ENCODE data around the gene SIGLEC1.

Gene SIGLEC1

DNA sequence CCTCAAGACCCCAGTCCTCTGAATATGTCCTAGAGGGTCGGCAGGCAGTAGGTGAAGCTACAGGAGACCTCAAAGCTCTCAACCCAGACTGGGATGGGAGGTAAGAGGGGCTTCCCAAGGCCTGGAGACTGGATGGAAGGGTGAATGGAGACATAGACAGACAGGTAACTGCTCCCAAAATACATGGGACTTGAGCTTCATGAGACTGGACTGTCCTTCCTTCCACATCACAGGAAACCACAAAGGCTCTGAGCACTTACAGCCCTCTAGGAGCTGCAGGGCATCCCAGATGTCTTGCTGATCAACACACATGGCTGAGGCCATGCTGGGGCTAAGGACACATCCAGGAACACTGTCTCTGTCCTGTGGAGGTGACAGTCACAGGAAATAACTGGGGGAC, 31.6 kb upstream of the SIGLEC1 start:
- no peak for DNase-seq

DNA sequence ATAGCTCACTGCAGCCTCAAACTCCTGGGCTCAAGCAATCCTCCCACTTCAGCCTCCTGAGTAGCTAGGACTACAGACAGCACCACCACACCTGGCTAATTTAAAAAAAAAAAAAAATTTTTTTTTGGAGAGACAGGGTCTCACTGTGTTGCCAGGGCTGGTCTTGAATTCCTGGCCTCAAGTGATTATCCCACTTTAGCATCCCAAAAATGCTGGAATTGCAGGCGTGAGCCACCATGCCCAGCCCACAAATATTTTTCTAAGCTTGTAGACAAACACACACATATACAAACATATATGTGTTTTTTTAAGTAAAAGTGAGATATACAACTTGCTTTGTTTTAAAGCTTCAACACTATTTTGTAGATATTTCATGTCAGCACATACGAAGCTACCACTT, 30.9 kb upstream of the SIGLEC1 start:
- DNase-seq = no peak

DNA sequence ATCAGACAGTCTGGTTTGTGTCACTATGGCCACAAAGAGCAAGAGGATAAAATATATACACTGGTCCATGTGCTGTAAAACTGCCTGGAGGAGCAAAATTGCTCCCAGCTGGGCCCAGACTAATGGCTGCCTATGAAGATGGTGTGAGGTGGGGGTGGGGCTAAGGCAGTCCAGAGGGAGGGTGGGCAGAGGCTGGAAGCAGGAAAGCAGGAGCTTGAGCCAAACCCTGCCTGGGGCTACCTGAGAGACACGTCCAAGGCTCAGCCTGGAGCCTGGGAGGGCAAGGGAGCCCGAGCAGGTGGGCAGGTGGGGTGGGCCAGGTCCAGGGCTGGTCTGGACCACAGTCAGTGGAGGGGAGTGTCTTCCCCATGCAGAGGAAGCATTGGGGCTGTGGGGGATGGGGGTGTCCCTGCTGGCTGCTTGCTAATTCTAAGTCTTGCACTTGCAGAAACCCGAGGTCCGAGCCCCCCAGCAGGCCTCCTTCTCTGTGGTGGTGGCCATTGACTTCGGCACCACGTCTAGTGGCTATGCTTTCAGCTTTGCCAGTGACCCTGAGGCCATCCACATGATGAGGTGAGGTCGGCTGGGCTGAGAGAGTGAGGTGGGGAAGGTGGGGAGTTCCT, 29.5 kb upstream of the SIGLEC1 start:
- DNase-seq = no peak

DNA sequence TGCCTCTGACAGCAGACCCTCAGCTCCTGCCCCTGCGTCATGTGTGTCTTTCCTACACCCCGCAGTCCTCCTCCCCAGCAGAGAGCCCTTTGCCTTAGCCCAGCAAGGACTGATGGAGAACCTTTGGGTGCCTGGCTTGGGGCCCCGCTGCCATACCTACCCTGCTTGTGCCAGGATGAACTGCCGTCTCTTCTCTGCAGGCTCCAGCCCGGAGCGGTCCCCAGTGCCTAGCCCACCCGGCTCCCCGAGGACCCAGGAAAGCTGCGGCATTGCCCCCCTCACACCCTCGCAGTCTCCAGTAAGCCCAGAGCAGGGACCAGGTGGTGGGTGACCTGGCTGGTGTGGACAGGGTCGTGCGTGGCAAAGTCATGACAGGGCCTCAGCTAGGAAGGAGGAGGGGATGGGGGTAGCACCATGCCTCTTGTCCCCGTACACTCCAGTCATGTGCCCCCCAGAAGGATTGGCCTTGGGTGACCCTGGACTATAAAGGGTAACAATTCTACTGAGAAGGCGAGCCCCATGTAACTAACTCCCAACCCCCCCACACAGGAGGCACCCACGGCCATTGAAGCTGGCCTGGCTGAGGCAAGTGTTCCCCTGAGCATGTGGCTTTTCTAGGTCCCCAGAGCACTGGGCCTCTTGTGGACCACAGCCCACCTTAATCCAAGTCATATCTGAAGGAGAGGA, 28.4 kb upstream of the SIGLEC1 start:
- no peak for DNase-seq

DNA sequence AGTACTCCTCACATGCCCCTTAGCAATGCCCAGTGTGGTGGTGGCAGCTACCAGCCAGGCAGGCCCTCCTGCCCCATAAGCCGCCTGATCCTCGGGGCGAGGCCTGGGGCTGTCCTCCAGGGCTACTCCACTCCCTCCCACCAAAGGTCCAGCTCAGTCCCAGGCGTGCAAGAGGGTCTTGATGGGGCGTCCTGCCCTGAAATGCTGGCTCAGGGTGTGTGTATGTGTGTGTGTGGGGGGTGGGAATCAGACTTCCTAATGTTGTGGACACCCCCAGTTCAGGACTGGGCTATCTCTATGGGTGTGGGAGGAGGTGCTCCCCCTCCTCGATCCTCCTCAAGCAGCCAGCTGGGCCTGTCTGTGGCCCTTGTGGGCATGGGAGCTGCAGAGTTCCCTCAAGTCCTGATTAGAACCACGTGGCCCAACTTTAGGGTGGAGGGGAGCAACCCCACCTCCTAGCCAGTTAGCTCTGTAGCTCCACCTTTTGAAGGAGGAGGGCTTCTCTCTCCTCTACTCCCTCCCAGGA, 27.6 kb upstream of the SIGLEC1 start:
- DNase-seq = no peak

DNA sequence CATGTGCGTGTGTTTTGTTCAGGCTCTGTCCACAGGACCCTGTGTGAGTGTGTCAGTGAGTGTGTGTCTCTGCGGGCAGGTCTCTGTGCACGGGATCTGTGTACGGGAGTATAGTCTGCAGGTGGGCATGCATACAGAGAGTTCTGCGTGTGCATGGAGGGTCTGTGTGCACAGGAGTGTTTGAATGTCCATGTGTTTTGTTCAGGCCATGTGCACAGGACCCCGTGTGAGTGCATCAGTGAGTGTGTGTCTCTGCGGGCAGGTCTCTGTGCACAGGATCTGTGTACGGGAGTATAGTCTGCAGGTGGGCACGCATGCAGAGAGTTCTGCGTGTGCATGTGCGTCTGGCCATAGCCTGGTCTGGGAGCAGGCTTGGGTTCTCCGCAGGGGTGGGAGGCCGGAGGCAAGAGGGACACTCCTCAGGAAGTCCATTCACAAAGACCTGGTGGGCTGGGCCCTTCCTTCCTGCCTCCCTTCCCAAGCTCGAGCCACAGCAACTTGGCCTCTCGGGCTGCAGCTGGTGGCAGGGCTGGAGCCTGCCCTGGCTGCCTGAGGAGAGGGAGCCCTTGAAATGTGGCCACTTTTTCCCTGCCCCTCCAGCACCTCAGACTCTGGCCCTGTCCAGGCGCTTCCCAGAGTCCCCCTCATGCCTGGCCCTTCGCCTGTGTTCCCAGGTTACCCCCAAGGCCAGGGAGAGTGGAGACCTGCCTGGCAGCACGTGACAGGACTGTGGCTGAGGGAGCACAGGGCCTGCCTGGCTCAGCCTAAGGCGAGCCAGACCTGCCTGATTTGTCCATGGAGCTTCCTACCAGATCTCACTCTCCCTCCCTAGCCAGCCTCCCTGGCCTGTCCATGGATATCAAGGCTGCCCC, 26.9 kb upstream of the SIGLEC1 start:
- DNase-seq = no peak

DNA sequence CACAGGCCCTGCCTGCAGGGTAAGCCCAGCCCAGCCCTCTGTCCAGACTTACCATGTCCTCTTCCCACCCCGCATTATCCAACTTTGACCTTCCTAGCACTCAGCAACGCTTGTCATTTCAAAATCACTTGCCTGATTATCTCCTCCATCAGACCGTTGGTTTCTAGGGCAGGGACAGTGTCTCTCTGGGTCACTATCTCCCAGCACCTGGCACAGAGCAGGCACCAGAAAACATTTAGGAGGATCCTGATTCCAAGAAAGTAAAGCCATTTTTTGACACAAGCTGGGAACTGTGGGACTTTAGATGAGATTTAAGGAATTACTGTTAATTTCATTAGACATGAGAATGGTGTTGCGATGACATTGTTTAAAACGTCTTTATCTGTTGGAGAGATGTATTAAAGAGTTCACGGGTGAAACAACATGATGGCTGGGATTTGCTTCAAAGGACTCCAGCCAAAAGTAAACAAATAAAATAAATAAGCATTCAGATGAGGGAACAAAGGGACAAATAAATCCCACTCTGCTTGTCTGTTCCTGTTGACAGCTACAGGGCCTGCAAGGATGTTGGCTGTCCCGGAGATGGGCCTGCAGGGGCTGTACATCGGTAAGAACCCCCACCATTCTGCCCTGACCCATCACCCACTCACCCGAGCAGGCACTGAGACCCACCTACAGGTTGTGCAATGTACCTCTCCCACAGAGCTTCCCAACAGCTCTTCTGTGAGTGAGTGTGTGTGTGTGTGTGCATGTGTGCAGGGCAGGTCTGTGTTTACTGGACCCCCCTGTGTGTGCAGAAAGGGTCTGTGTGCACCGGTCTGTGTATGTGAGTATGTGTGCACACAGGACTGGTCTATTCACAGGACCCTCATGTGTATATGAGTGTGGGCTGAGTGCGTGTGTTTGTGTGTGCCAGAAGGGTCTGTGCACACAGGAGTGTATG, 26.0 kb upstream of the SIGLEC1 start:
- DNase-seq = no peak

DNA sequence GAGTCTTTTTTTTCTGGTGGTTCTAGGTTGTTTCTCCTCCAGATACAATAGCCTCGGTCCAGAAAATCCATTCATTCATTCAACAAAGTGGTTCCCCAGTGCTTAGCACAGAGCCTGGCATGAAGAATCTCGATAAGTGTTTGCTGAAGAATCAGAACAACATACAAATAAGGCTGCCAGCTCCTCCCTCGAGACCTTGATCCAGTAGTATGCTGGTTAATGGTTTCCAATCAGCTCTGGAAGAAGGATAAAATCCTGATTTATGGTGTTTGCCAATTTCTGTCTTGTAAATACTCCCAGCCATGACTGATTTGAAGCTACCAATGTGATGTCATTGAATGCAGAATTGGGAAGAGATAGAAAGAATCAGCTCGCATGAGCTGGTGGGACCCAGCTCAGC, 23.4 kb upstream of the SIGLEC1 start:
- no peak for DNase-seq

DNA sequence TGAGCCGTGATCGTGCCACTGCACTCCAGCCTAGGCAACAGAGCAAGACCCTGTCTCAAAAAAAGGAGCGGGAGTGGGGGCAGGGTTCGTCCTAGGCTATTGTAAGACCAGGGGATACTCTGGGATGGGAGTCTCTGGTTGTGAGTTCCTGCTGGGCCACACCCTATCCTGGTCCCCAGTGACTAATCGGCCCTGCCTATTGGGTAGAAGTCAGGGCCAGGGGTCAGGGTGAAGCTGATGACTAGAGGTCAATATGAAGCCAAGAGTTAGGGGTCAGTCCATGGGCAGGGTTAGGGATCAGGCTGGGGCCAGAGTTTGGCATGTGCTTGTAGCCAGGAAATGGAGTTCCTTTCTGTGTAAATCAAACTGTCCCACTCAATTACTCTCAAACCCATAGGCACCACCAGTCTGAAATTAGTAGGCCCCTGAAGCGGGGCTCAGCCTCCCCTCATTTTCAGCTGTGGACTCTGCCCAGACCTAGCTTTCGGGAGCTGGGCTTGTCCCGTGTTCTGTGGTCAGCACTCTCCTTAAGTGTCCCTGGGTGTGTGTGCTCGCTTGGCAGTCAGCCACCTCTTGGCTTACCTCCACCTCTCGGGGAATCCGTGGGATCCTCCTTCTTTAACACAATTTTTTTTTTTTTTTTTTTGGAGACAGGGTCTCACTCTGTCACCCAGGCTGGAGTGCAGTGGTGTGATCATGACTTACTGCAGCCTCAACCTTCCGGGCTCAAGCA, 21.9 kb upstream of the SIGLEC1 start:
- DNase-seq = no peak

DNA sequence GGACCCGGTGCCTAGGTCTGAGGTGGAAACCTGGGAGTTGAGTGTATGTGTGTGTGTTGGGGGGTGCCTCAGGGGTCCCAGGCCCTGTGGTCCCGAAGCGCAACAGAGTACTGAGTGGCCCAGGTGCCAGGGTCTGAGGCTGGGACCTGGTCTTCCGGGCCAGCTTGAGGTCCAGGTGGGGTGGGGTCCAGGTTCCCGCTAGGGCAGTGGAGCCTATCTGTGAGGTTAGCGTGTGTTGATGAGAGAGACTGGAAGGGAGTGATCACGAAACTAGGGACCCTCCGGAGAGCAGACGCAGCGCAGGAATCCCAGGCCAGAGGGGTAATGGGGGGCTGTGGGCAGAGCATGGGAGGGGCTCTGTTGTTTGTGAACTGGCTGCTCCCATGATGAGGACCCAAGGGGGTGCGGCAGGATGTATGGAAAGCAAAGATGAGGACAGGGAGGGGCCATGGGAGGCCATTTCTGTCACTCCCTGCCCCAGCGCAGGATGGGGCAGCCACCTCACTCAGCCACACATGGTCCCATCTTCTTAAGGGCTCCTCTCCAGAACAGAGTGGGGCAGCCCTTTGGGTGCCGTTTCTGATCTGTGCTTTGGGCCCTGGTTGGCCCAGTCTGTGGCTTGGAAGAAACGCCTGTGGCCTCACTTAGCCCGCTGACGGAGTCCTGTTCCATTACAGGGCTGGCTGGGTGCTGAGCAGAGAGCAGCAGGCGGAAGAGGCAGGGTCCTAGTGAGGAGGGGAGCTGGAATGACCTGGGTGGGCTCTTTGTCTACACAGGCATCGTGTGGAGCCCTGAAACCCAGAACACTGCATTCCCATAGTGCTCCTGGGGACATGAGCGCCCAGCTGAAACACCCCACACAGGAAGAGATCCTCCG, 21.0 kb upstream of the SIGLEC1 start:
- no peak for DNase-seq

DNA sequence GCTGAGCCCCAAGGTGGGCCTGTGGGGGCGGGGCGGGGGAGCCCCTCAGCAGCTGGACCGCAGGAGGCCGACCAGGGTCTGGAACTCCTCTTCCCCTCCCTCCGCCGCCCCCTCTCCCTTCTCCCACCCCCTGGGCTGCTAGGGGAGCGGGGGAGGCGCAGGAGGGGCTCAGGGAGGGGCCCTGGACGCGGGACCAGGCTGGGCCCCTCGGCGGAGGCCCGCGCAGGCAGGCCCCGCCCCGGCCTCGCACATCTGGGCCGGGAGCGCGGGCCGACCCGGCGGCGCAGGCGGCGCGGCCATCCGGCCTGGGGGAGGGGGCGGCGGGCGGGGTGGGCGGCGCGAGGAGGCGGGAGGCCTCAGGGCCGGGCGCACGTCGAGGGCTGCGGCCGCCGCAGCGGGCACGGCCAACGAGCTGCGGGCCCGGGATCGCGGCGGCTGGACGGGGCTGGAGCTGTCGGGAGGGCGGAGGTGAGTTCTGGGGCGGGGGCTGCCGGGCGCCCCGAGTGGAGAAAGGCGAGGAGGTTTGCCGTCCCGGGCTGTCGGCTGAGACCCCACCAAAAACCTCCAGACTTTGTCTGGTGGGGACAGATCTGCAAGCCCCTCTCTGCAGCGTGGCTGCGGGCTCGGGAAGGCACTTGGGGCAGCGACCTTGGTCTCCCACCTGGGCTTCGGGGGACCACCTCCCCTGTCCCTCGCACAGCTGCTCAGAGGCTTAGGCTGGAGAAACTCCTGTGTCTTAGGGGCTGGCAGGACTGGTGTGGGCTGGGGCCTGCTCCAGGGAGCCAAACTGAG, 20.1 kb upstream of the SIGLEC1 start, which contains the start of gene HSPA12B:
TSS of gene HSPA12B (plus strand) at position 359 of the 792 bp plus-strand sequence. CDS start 5,990 bp downstream, outside the sequence.
- no peak for DNase-seq

DNA sequence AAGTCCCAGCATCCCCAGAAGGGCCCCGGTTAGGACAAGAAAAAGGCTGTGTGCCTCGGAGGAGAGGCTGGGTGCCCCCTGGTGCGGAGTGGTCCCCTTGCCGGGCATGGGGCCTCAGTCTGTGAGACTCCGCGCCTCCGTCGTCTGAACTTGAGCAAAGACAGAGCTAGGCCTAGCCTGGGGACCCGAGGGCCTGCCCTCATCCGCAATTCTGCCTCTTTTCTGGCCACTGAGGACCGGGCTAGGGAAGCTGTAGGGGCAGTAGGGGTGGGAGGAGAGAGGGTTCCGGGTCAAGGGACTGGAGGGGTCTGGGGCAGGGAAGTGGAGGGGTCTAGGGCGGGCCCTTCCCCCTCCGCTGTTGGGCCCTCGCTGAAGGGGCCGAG, 19.5 kb upstream of the SIGLEC1 start:
- no peak for DNase-seq

DNA sequence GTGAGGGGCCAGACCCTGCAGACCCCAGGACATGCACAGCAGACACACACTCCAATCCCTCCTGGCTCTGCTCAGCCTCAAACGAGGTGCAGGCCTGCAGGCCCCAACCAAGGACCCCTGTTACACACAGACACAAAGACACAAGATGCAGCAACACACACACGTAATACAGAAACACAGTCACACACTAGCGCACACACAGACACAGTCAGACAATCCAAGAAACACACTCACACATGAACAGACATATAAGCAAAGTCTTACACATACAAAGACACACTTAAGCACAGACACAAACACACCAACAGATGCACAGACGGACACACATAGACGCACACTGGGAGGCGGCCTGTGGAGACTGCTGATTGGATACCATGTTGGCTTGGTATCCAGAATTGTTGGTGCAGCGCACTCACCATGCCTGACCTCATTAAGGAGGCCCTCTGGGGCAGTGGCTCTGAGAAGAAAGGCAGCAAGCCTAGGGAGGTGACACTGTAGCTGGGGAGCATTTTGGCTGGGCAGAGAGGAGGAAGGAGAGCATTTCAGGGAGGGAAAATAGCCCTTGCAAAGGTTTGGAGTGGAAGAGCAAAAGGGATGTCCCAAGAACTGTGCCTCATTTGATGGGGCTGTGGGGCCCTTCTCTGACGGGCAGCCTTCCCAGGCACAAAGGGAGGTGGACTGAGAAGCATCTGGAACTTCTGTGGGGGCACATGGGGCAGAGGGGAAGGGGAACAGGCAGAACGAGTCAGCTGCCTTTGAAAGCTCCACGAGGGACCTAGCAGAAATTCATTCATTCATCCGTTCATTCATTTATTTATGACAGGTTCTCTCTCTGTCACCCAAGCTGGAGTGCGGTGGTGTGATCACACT, 18.6 kb upstream of the SIGLEC1 start:
- no peak for DNase-seq

DNA sequence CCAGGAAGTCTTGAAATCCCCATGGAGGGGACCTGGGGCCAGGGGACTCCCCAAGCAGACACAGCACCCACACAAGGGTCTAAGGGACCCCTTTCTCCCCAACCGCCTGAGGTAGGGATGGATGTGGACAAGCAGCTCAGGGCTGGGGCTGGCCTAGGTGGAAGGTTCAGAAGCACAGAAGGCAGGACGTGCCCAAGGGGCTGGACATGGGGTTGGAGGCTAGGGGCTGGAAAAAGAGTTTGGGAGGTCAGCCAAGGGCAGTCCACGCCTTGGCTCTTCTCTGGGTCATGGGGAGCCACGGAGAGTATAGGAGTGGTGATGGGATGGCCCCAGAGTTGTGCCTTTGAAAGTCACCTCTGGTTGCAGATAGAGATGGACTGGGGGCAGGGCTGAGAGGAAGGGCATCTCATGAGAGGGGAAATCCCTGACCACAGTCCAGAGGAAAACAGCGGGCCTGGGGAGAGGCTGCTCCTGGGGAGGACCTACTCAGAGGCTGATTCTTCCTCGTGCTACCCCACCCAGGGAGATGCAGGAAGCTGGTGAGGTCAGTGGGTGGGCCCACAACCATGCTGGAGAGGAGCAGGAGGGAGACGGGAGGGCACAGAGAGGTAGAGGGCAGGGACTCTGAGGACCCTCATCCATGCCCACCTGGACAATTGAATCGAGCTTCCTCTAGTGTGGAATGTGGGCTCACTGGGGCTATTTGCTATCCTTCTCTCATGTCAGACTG, 17.6 kb upstream of the SIGLEC1 start:
- no peak for DNase-seq

DNA sequence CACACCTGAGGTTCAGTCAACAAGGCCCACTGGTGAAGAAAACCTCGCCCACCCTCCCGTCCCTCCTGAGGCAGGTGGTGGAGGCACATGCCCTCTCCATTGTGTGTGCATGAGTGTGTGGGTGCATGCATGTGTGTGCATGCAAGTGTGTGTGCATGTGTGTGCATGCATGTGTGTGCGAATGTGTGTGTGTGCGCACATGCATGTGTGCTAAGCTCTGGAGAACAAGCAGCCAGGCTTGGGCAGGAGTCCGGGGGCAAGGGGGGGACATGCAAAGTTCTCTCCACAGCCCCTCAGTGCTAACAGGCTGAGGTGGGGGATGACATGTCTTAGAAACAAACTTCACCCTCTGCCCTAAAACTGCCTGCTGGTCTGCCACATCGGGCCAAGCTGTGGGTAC, 17.0 kb upstream of the SIGLEC1 start:
- no peak for DNase-seq

DNA sequence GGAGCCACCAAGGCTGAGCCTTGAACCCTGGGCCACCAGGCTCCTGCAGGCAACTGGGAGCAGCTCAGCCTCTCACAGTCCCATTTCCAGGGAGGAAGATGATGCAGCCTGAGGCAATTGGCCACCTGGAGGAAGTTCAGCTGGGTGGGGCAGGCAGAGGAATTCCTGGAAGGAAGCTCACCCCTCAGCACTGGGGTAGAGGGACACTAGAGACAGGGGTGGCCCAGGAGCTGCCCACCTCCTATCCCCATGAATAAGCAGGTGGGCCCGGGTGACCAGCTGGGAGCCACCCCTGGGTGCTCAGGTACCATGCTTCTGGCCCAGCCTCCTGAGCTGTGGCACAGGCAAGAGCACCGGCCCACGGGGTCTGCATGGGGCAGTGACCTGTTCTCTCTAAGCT, 16.5 kb upstream of the SIGLEC1 start:
- DNase-seq = no peak

DNA sequence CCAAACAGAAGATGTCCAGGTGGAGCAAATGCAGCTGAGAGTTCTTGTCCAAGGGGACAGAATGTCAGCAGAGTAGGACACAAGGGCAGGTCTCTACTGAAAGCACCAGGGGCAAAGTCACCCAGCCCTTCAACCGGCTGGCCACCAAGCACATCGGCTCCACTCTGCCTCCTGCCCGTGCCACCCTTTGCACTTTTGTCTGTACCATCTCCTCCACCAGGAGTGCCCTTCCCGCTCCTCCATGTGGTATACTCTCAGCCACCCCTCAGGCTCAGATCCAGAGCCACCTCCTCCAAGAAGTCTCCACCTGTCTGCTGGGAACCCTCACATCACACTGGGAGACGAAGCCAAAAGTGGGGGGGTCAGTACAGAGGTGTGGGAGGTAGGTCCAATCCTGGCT, 16.0 kb upstream of the SIGLEC1 start:
- no peak for DNase-seq

DNA sequence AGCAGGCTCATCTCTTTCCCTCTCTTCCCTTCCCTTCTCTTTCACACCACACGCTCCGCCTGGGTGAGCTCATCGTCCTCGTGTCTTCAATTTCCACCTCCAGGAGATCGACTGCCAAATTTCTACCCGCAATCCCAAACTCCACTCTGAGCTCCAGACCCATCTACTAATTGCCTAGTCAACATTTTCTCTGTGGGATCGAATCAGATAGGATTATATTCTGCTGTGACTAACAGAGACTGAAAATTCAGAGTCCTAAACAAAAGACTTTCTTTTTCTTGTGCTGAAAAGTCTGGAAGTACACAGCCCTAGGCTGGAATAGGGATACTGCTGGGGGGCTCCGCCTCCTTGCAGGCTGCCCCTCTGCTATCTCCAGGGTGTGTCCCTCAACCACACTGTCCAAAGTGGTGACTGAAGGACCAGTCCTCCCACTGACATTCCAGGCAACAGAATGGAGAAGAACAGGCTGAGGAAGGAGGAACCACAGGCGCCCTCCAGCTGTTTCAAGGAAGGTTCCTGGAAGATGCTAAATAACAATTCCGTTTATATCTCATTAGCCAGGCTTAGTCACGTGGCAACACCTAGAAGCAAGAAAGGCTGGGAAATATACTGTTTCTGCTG, 15.1 kb upstream of the SIGLEC1 start:
- DNase-seq = no peak
